Activated T-helper 1 cell treated with anti-CD3 and anti-CD28 coated beads, Interleukin-2, amount 50 U/mL, for 16 hours (primary cell): ENCODE measurements around the gene DDX4.

Experiments used
- DNase-seq, 2 donors: peaks; one replicate each; pipeline ENCODE4 v3.0.0-alpha.2; 2020; ENCODE audit warnings: low read depth in 1 of 2, low spot score in 1 of 2

Gene DDX4

GRCh38 chr5:55820488-55820887, 82.6 kb downstream of the DDX4 start:
- DNase-seq = no peak

DNA sequence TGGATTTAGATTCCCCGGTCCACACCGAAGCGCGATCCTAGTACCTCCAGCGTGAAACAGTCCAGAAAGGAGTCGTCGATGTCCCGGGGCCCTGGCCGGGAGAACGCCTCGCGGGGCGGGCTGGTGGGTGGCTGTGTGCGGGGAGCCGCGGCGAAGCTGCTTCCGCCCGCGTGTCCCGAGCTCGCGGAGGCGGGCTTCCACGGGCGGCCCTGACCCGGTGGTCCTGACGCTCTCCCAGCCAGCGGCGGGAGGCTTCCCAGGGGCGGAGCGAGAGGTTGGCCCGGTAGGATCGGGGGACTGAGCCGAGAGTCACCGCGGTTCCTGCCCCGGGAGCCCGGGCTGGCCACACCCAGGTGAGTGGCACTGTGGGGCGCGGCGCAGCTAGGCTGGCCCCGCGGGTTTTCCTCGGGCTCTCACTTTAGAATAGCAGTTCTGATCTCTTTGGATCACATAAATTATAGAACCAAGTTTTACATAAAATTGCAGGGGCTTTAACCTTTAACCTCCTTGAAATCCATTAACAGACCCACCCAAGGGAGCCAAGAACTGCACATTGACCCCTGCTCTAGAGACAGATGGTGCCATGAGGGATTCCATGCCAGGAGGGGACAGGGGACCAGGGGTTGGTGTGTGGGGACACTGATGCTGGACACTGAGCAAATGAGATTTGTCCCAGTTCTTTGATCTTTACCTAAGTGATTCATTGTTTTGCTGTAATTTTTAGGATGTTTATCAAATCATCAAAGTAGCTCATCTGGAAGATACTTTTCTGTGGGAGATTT, 84.1 kb downstream of the DDX4 start:
- DNase-seq = no peak

GRCh38 chr5:55823151-55823796, 85.4 kb downstream of the DDX4 start:
- DNase-seq = no peak

- no peak for DNase-seq
These were observed 92.1 kb downstream of the DDX4 start for GRCh38 chr5:55829956-55830355.

GRCh38 chr5:55832446-55832845, 94.6 kb downstream of the DDX4 start:
- DNase-seq = no peak

DNA sequence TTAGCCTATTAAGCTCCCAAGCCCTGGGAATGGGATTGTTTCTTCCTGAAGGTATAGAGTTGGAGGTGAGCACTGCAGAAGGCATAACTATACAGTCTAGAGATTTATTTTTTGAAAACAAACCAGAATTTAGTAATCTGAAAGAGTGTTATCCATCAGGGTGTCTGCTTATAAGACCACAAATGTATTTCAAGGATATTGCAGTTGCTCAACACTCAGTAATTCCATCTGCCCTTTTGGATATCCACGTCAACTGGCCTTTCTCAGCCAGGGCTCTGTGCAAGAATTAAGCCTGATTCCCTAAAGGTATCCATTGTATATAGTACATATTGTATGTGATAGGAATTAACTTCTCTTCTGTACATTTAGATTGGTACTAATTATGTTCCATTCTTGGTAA, 98.3 kb downstream of the DDX4 start:
- DNase-seq = no peak

DNA sequence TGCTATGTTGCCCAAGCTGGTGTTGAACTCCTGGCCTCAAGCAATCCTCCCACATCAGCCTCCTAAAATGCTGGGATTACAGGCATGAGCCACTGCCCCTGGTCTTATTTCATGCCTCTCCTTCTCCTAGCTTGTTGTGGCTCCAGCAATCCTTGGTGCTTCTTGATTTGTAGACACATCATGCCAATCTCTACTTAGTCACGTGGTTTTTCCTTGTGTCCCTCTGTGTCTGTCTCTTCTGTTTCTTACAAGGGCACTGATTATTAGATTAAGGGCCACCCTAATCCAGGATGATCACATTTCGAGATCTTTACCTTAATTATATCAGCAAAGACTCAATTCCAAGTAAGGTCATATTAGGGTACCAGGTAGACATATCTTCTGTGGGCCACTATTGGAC, 104.1 kb downstream of the DDX4 start:
- no peak for DNase-seq

GRCh38 chr5:55847837-55848236, 110.0 kb downstream of the DDX4 start:
- DNase-seq = no peak

- no peak for DNase-seq
These were observed 110.9 kb downstream of the DDX4 start for GRCh38 chr5:55848783-55849182.

DNA sequence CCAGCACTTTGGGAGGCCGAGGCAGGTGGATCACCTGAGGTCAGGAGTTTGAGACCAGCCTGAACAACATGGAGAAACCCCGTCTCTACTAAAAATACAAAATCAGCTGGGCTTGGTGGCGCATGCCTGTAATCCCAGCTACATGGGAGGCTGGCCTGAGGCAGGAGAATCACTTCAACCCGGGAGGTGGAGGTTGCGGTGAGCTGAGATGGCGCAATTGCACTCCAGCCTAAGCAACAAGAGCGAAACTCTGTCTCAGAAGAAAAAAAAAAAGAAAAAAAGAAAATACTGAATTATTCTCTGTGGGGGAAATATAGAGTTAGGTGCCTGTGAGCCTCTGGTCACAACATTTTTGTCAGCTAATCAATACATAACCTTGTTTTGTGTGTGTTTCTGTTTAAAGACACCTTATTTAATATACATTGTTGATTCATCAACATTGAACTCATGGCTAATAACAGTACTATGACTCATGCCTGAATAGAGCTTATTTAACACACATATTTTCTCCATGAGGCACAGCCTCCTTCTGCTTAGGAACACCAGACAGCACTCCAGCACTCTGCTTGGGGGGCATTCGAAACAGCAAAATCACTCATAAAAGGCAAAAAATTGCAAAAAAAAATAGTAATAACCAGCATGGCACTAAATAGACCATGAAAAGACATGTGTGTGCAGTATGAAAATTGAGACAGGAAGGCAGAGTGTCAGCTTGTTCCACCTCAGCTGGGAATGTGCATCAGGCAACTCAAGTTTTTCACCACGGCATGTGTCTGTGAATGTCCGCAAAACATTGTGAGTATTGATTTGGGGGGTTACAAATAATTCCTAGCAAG, 113.2 kb downstream of the DDX4 start, which contains the start of gene IL31RA:
IL31RA (plus strand) TSS at position 519 of the 836 bp plus-strand sequence; CDS start at position 733, 214 bp downstream.
- DNase-seq = no peak

DNA sequence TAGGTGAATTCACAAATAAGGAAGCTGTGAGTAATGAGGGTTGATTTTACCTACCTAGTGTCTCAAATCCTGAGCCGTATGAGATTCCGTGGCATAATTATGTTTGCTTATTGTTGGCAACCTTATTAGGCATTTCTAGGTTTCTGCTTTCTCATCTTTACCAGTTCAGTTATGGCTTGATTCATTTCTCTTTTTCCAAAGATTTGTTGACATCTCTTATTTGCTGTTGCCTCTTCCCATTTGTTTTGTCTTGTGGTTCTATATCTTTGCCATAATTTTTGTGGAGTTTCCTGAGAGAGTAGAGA, 113.8 kb downstream of the DDX4 start:
- DNase-seq = no peak

DNA sequence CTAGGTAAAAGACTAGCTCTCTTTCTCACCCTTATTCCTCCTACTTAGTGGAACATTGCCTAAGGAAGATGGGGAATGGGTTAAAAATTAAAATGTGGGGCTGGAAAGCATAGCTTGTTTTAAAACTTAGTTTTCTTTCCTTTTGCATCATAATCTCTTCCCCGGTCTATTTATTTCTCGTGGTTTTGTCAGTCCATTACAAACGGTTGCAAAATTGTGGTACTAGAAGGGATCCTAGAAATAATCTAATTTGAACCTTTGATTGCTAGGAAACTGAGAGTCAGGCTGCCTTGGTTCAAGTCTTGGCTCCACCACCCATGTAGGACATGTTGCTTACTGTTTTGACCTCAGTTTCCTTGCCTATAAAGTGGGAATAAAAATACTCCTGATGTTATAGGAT, 114.6 kb downstream of the DDX4 start:
- DNase-seq = no peak

- no peak for DNase-seq
These were observed 115.3 kb downstream of the DDX4 start for GRCh38 chr5:55853041-55853670.

GRCh38 chr5:55853818-55854217, 116.0 kb downstream of the DDX4 start:
- no peak for DNase-seq

- no peak for DNase-seq
These were observed 117.6 kb downstream of the DDX4 start for GRCh38 chr5:55855509-55855908.

DNA sequence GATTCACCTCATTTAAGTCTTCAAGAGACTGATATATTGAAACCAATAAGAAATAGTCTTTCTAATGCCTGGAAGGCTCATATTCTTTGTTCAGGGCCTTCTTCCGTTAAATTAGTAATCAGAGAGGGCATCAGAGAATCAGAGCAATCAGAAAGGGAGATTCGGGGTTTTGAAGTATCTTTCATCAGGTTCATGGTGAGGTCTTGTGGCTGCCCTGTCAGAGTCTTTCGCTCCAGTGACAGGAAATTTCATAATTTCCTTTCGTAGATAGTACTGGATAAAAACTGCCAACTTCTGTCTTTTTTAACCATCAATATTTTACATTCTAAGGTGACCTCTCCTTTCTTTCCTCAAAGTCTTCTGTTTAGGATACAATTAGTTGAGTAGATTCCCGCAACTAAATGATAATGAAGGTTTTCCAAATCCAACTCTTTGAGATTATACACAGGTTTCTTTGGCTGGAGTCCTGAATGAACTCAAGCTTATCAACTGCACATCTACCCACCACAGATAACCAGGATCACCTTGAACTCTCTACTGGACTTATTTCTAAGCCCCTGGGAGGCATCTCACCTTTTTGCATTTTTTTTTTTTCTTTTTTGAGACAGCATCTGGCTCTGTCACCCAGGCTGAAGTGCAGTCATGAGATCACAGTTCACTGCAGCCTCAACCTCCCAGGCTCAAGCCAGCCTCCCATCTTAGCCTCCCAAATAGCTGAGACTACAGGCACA, 118.8 kb downstream of the DDX4 start:
- no peak for DNase-seq

GRCh38 chr5:55857247-55857640, 119.4 kb downstream of the DDX4 start:
- no peak for DNase-seq

GRCh38 chr5:55858104-55858503, 120.2 kb downstream of the DDX4 start:
- DNase-seq = no peak

- DNase-seq = no peak
These were observed 122.4 kb downstream of the DDX4 start for GRCh38 chr5:55860288-55860687.

DNA sequence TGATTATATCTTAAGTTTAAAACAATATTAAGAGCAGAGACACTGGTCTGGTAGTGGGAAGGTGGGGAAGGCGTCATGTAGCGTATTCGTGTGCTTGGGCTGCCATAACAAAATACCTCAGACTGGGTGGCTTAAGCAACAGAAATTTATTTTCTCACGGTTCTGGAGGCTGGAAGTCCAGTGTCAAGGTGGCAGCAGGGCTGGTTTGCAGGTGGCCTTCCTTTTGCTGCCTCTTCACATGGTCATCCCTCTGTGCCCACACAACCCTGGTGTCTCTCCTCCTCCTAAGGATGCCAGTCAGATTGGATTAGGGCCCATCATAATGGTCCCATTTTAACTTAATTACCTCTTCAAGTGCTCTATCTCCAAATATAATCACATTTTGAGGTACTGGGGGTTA, 122.8 kb downstream of the DDX4 start:
- DNase-seq = no peak
